GM12892 (cell line): Measurements from ENCODE around the gene PRDM15.

Experiments used
- POLR2A ChIP-seq: IDR thresholded peaks from 2 replicates; pipeline ENCODE4 v1.6.1; 2011; ENCODE audit warnings: low read depth, low read length, control low read depth
- POLR2AphosphoS5 ChIP-seq: IDR thresholded peaks from 2 replicates; pipeline ENCODE4 v1.6.1; 2011; ENCODE audit warnings: low read depth, low read length, control low read depth
- TAF1 ChIP-seq: IDR thresholded peaks from 2 replicates; pipeline ENCODE4 v1.6.1; 2011; ENCODE audit warnings: low read depth, mild to moderate bottlenecking, control low read depth, low read length, borderline replicate concordance

DNA sequence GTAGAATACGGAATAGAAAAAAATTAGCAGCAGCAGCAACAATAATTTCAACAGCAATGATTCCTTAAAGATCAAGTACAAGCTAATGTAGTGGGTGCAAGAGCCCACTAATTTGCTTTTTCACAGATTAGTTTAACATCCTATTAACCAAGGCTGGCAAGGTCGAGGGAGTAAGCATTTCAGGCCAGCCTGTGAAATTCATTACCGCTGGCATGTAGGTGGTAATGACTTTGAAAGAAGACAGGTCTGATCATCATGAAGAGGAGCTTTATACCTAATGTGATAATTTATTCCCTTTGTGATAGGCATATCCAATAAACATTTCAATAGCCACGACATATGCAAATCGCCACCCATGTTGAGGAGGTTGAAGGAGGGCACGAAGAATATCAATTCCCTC is 11.2 kb upstream of the PRDM15 start:
- no peak for TF ChIP-seq POLR2AphosphoS5
- TF ChIP-seq POLR2A: no peak
- no peak for TF ChIP-seq TAF1
